ENCODE data around the gene EPX.
A peak's percentile ranks its signal among the peaks of the same experiment; 100 is the strongest.

The EPX gene

GRCh38 chr17:58186591-58186990 lies 5.9 kb upstream of the EPX start:
- no peak for DNase-seq (ENCODE audit: low read depth)

GRCh38 chr17:58187063-58187462 lies 5.5 kb upstream of the EPX start:
- DNase-seq (ENCODE audit: low read depth): no peak

- DNase-seq (ENCODE audit: low read depth): no peak
Observed at GRCh38 chr17:58187675-58188074, 4.9 kb upstream of the EPX start.

GRCh38 chr17:58189436-58190146 lies 2.9 kb upstream of the EPX start:
- no peak for DNase-seq (ENCODE audit: low read depth)

DNA sequence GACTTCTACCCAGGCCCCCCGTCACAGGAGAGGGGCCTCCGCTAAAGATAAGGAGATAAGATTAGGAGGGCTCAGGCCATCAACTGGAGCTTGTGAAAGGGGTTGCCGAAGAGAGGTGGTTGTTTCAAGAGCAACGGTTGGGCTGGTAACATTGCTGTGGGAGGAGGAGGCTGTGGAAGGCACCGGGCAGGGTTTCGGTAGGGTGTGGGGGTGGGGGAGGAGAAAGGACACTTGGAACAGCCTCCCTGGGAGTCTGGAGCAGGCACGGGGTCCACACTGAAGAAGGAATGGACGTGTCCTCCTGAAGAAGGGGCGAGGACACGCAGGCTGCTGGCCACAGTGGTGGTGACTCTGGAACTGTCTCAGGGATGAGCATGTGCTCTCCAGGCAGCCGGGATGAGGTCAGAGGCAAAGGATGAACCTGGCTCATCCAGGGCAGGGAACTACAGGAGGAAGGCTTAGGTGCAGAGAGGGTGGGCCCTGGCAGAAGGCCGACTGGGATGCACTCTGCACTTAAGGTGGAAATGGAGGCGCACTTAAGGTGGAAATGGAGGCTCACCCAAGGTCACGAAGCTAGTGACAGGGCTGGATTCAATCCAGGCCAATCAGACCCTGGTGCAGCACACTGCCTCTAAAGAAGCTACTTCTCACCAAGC lies 1.2 kb upstream of the EPX start:
- no peak for DNase-seq (ENCODE audit: low read depth)

DNA sequence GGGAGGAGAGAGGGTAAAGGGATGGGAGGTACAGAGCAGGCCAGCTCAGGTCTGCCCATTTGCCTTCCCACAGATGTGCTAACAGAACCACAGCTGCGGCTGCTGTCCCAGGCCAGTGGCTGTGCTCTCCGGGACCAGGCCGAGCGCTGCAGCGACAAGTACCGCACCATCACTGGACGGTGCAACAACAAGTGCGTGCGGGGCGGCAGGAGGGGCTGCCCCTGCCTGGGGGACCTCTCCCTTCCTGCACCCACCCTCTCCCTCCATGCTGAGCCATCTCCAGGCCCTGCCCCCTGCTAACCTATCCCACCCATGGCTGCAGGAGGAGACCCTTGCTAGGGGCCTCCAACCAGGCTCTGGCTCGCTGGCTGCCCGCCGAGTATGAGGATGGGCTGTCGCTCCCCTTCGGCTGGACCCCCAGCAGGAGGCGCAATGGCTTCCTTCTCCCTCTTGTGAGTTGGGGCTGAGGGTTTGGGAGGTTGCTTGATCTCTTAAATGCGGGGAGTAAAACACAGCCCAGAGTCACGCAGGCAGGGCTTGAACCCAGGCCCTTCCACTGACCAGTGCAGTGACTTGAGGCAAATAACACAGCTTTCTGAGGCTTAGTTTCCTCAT lies 1.2 kb downstream of the EPX start:
- no peak for DNase-seq (ENCODE audit: low read depth)

DNA sequence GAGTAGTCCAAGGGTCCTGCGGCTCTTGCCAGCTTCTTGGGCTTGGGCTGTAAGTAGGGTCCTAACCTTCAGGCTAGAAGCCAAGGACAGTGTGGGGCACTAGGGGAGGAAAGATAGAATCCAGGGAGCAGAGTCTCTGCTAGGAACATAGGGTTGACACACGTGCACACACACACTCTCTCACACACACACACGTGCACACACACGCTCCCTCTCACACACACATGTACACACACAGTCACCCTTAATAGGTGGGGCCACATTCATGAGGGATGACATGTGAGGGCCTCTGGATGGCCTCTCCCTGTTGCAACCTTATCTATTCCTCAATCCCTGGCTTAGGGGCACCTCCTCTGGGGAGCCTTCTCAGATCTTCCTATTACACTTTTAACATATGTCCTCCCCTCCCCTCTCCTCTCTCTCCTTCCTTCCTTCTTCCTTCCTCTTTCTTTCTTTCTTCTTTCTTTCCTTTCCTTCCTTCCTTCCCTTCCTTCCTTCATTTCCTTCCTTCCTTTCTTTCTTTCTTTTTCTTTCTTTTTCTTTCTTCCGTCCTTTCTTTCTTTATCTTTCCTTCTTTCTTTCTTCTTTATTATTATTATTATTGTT lies 3.1 kb downstream of the EPX start:
- no peak for DNase-seq (ENCODE audit: low read depth)

DNA sequence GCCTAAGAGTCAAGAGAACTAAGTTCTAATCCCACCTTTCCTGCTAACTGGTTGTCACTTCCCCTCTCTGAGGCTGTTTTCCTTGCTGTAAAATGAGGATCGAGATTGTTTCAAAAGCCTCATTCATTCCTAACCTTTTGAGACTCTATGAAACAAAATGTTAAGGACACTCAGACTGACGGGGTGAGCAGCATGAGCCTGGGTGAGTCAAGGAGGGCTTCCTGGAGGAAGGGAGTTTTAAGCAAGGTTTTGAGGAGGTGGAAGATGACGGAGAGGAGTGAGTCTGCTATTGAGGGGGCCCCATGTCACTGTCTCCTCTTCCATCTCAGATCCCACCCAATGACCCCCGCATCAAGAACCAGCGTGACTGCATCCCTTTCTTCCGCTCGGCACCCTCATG lies 4.1 kb downstream of the EPX start:
- no peak for DNase-seq (ENCODE audit: low read depth)

- peak; percentile 59 for DNase-seq (ENCODE audit: low read depth)
Observed at GRCh38 chr17:58200024-58200633, 7.6 kb downstream of the EPX start.

GRCh38 chr17:58202859-58203258 lies 10.3 kb downstream of the EPX start:
- DNase-seq (ENCODE audit: low read depth): no peak

- no peak for DNase-seq (ENCODE audit: low read depth)
Observed at GRCh38 chr17:58204796-58205195, 12.3 kb downstream of the EPX start.

- DNase-seq (ENCODE audit: low read depth): no peak
Observed at GRCh38 chr17:58205936-58206335, 13.4 kb downstream of the EPX start.

GRCh38 chr17:58207451-58207850 lies 14.9 kb downstream of the EPX start:
- no peak for DNase-seq (ENCODE audit: low read depth)

GRCh38 chr17:58208344-58208743 lies 15.8 kb downstream of the EPX start:
- DNase-seq (ENCODE audit: low read depth): no peak

GRCh38 chr17:58210922-58211321 lies 18.4 kb downstream of the EPX start:
- DNase-seq (ENCODE audit: low read depth): no peak

GRCh38 chr17:58215685-58216084 lies 23.2 kb downstream of the EPX start:
- DNase-seq (ENCODE audit: low read depth): no peak

DNA sequence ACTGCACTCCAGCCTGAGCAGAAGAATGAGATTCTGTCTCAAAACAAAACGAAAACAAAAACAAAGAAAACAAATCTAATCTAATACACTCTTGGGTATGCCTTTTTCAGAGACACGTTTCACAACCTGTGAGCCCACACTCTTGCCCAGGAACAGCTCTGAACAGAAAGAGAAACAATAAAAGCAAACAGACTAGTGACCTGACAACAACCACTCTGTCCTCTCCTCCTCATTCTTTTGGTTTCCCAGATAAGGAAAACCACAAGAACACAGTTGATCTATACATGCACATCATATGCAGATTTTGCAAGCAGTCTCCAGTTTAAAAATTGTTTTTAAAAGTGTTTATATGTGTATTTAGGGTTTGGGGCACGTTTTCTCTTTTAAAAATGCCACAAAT lies 25.2 kb downstream of the EPX start:
- no peak for DNase-seq (ENCODE audit: low read depth)

DNA sequence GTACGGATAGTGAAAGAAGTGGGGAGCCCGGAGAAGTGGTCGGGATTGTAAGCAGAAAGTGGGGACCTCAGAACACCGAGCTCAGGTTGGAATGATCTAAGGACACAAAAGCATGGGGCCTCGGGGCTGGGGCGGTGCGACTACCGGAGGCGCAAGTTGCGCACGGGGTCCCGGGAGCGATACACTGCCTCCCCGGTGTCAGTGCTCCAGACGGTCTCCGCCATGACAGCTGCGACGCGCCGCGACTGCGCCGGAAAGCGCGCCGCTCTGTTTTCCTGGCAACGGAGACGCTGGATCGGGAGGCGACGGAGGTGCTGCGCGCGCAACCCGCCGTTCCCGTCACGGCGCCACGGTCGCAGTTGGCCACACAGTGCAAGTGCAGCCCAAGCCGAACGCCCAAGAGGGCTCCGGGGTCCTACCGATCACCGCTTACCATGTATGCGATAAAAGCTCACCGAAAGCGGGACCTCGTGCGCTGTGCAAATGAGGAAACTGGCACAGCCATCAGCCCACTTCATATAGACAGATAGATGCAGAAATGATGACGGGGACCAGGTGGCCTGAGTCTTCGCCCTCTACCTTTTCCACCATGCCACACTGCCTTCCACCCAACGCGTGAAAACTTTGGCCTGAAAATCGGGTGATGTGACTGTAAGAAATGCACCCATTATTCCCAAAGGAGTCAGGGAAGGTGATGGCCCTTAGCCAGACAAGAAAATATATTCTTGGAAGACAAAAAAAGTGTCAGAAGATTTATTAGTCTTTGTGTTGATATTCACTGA lies 26.7 kb downstream of the EPX start, which contains the start of gene MKS1:
TSS of gene MKS1 (minus strand) at position 249 of the 782 bp plus-strand sequence. CDS start at position 224, 25 bp downstream.
- DNase-seq (ENCODE audit: low read depth): peak; percentile 97

- DNase-seq (ENCODE audit: low read depth): no peak
Observed at GRCh38 chr17:58219789-58220183, 27.3 kb downstream of the EPX start.

- DNase-seq (ENCODE audit: low read depth): no peak
Observed at GRCh38 chr17:58224315-58224714, 31.8 kb downstream of the EPX start.

- DNase-seq (ENCODE audit: low read depth): no peak
Observed at GRCh38 chr17:58227733-58228132, 35.2 kb downstream of the EPX start.

DNA sequence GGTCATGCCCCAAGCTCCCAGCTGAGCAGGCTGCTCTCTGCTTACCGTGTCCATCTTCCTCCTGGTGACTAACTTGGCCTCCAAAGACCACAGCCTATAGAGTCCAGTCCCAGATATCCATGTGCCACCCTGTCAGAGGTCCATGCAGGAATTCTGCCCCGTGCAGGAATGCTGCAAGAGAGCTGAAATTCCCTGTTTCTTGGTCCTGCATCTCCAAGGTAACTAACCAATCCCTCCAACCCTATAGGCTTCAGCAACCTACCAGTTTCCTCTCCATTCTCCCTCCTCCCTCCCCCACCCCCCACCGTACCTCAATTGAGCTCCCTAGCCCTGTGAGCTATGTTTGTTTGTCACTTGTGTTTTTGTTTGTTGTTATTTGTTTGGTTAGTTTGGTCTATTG lies 36.2 kb downstream of the EPX start:
- DNase-seq (ENCODE audit: low read depth): no peak

Measured in activated T-cell treated with anti-CD3 and anti-CD28 coated beads for 48 hours (primary cell).